ENCODE data around the gene SPDYE6.
"Not testable (repeated sequence)": the region's sequence is repeated elsewhere in the genome, so short reads cannot be mapped to it uniquely, and the experiment has no call there.

- not testable (repeated sequence) for TF ChIP-seq CTCF (IDR thresholded peaks at IDR 0.05; ENCODE audit: low read depth, low read length); EZH2phosphoT487 (IDR thresholded peaks at IDR 0.05; ENCODE audit: low read depth)
These were observed 15.5 kb downstream of the SPDYE6 start for GRCh38 chr7:102340599-102341368.

All from OCI-LY3 (cell line).